Type B pancreatic cell (in vitro differentiated cells): ENCODE data around the gene ZNF154. TPM values are rescaled to one million over a fixed set of nuclear protein-coding genes. Genes with fewer than 3 reads are reported as not detected.

Experiments used
- DNase-seq: peaks from one replicate; pipeline ENCODE4 v3.0.0; 2021; ENCODE audit warnings: mixed read lengths; ENCODE audit not compliant: unreplicated experiment; ENCODE audit errors: extremely low spot score
- H3K27ac Mint-ChIP-seq: 2 replicates; pipeline ENCODE4 v1.8.0; 2021; ENCODE audit warnings: mild to moderate bottlenecking, mixed read lengths
- H3K27me3 Mint-ChIP-seq: 2 replicates; pipeline ENCODE4 v1.8.0; 2021; ENCODE audit warnings: mixed read lengths
- H3K36me3 Mint-ChIP-seq: 2 replicates; pipeline ENCODE4 v1.8.0; 2021; ENCODE audit warnings: mixed read lengths
- H3K4me1 Mint-ChIP-seq: one replicate; pipeline ENCODE4 v1.8.0; 2021; ENCODE audit warnings: mixed read lengths; ENCODE audit not compliant: unreplicated experiment
- H3K4me3 Mint-ChIP-seq: 2 replicates; pipeline ENCODE4 v1.8.0; 2021; ENCODE audit warnings: mild to moderate bottlenecking, mixed read lengths
- H3K9me3 Mint-ChIP-seq: 2 replicates; pipeline ENCODE4 v1.8.0; 2021; ENCODE audit warnings: mixed read lengths
- total RNA-seq: library from RNA; stranded (reverse); gene quantifications from 2 replicates; pipeline ENCODE4 v1.2.1, GENCODE V29; 2021; ENCODE audit warnings: low replicate concordance
- TF ChIP-seq, protein P1 (sequence below): fragments of 200-600 bp; sonication (generic); conservative IDR thresholded peaks from 2 replicates; pipeline ENCODE4 v1.5.0; 2021; ENCODE audit warnings: antibody characterized with exemption, mild to moderate bottlenecking

The ZNF154 gene
- total RNA-seq, 1 donor from 2014 or later = 15.4 TPM

DNA sequence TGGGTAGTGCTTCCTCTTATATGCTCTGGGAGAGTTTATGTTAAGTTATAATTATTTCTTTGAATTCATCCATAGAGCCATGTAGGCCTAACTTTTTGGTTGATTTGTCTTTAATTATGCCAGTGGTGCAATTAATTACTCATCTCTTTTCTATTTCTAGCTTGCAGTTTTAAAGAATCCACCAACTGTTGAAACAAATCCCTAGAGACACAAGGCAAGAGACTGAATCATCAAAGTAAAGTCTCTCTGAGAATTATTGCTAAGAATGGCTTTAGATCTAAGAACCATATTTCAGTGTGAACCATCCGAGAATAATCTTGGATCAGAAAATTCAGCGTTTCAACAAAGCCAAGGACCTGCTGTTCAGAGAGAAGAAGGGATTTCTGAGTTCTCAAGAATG, 33.1 kb downstream of the ZNF154 start:
- TF ChIP-seq, protein P1, sequence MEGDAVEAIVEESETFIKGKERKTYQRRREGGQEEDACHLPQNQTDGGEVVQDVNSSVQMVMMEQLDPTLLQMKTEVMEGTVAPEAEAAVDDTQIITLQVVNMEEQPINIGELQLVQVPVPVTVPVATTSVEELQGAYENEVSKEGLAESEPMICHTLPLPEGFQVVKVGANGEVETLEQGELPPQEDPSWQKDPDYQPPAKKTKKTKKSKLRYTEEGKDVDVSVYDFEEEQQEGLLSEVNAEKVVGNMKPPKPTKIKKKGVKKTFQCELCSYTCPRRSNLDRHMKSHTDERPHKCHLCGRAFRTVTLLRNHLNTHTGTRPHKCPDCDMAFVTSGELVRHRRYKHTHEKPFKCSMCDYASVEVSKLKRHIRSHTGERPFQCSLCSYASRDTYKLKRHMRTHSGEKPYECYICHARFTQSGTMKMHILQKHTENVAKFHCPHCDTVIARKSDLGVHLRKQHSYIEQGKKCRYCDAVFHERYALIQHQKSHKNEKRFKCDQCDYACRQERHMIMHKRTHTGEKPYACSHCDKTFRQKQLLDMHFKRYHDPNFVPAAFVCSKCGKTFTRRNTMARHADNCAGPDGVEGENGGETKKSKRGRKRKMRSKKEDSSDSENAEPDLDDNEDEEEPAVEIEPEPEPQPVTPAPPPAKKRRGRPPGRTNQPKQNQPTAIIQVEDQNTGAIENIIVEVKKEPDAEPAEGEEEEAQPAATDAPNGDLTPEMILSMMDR = no peak
- Mint-ChIP-seq H3K9me3 (no peaks in the 10 kb centered on the region), H3K27ac (no peak overlapping the region), H3K27me3 (peaks cover 23% of the 10 kb centered on the region), H3K4me3 (no peak overlapping the region), H3K4me1 (no peaks in the 10 kb centered on the region), H3K36me3 (no peaks in the 10 kb centered on the region)
- DNase-seq = no peak

DNA sequence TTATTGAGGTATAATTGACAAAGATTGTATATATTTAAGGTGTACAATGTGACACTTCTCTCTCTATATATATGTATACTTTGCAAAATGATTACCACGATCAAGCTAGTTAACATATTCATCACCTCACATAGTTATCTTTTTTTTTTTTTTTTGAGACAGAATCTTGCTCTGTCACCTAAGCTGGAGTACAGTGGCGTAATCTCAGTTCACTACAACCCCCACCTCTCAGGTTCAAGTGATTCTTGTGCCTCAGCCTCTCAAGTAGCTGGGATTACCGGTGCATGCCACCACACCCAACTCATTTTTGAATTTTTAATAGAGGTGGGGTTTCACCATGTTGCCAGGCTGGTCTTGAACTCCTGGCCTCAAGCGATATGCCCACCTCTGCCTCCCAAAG, 36.5 kb downstream of the ZNF154 start:
- Mint-ChIP-seq H3K36me3 (no peaks in the 10 kb centered on the region), H3K4me3 (no peak overlapping the region), H3K27me3 (peaks cover 17% of the 10 kb centered on the region), H3K27ac (no peak overlapping the region), H3K9me3 (no peaks in the 10 kb centered on the region), H3K4me1 (no peaks in the 10 kb centered on the region)
- no peak for DNase-seq
- TF ChIP-seq, protein P1 = no peak

DNA sequence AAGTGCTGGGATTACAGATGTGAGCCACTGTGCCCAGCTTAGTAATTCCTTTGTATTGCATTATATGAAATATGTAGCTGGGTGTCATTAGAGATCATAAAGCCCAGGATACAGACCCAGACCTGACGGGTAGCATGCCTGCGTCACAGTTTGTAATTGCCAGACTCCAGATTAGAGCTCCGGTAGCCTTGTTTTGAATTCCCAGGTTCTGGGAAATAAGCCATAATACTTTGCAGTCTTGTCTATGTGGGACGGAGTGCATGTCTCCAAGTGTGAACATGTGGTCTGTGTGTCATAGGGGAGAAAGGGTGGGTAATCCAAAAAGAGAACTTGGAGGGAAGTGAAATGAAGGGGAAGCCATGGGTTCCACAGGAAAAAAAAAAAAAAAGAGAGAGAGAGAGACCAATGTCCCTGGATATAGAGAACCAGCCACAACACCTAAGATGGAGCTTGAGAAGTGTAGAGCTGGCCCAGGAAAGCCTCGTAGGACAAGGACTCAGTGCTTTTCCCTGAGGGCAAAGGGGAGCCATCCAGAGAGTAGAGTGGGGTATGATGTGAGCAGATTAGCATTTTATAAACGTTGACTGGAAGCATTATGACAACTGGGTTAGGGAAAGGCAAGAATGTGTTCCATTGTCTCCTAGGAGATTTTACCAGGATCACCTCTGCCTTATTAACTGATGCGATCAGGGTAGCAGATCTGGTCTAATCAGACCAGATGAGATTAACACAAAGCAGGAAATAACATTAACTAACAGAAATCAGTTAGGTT, 37.7 kb downstream of the ZNF154 start:
- Mint-ChIP-seq H3K9me3 (no peaks in the 10 kb centered on the region), H3K4me1 (no peaks in the 10 kb centered on the region), H3K27ac (no peak overlapping the region), H3K4me3 (no peak overlapping the region), H3K27me3 (peaks cover 21% of the 10 kb centered on the region), H3K36me3 (no peaks in the 10 kb centered on the region)
- no peak for DNase-seq
- TF ChIP-seq, protein P1 = no peak

DNA sequence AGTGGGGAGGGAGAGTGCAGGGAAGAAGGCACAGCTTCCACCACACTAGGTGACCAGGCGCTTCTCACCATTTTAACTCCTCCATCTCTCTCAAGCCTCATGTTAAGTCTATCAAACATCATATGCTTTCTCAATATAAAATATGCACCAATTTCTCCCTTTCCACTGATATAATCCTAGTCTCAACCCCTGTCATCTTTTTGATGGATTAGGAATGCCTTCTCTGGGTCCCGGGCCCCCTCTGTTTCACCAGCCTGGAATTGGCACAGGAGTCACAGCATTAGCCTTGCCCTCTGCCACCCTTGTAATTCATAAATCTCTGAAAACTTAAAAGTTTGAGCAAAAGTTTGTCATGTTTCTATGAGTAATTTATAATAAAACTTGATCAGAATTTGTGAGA, 40.4 kb downstream of the ZNF154 start, which contains the start of gene ZSCAN4:
Gene ZSCAN4 (plus strand): TSS at position 301 of the 400 bp plus-strand sequence. CDS start 7,211 bp downstream, outside the sequence.
- Mint-ChIP-seq H3K9me3 (no peaks in the 10 kb centered on the region), H3K27ac (no peak within 1 kb of the TSS), H3K4me3 (no peak within 1 kb of the TSS), H3K27me3 (peaks cover 19% of the 10 kb centered on the region), H3K4me1 (peaks cover 4% of the 10 kb centered on the region), H3K36me3 (no peaks in the 10 kb centered on the region)
- TF ChIP-seq, protein P1 = no peak
- no peak for DNase-seq

DNA sequence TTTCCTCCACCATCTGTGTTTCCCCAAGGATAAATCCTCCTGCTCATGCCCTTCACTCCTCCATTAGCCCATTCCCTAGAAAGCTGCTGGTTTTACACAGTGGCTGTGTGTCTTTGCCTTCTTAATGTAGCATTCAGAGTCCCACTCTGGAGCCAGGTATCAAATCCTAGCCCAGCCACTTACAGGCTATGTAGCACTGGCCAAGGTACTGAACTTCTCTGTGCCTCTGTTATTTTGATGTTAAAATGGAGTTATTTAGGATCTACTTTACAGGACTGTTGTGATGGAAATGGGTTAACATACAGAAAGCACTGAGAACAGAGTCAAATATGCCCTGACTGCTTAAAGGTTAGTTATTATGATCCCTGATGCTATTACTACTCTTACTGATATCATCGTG, 41.8 kb downstream of the ZNF154 start:
- no peak overlapping the region for H3K27ac Mint-ChIP-seq
- TF ChIP-seq, protein P1 = no peak
- no peak for DNase-seq
- peaks cover 4% of the 10 kb centered on the region for H3K4me1 Mint-ChIP-seq
- H3K4me3 Mint-ChIP-seq = peak overlapping the region; percentile 67
- H3K27me3 Mint-ChIP-seq = peaks cover 17% of the 10 kb centered on the region
- no peaks in the 10 kb centered on the region for H3K9me3 Mint-ChIP-seq
- no peaks in the 10 kb centered on the region for H3K36me3 Mint-ChIP-seq
